ENCODE measurements around the gene RPL23.

RPL23 gene

GRCh38 chr17:38883592-38884526 is 30.3 kb upstream of the RPL23 start:
- DNase-seq: no peak

DNA sequence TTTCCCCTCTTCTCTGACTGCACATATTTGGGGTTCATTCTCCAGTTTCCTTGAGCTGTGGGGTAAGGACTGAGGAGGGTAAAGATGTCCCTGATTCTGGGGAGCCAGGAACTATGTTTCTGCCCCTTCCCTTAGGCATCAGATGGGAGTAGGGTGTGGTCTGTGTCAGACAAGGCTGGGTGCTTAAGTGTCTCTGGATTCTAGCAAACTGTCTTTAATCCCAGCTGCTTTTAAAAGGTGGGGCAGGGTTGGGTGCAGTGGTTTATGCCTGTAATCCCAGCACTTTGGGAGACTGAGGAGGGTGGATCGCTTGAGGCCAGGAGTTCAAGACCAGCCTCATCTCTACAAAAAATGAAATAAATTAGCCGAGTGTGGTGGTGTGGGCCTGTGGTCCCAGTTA is 29.3 kb upstream of the RPL23 start:
- DNase-seq: no peak

GRCh38 chr17:38881600-38882191 is 28.2 kb upstream of the RPL23 start:
- no peak for DNase-seq

GRCh38 chr17:38879878-38880665 is 26.6 kb upstream of the RPL23 start:
- DNase-seq: peak; percentile 14

GRCh38 chr17:38877130-38877851 is 23.8 kb upstream of the RPL23 start:
- DNase-seq: no peak

GRCh38 chr17:38875477-38876075 is 22.1 kb upstream of the RPL23 start:
- DNase-seq: no peak

GRCh38 chr17:38874505-38875400 is 21.2 kb upstream of the RPL23 start:
- DNase-seq: no peak

DNA sequence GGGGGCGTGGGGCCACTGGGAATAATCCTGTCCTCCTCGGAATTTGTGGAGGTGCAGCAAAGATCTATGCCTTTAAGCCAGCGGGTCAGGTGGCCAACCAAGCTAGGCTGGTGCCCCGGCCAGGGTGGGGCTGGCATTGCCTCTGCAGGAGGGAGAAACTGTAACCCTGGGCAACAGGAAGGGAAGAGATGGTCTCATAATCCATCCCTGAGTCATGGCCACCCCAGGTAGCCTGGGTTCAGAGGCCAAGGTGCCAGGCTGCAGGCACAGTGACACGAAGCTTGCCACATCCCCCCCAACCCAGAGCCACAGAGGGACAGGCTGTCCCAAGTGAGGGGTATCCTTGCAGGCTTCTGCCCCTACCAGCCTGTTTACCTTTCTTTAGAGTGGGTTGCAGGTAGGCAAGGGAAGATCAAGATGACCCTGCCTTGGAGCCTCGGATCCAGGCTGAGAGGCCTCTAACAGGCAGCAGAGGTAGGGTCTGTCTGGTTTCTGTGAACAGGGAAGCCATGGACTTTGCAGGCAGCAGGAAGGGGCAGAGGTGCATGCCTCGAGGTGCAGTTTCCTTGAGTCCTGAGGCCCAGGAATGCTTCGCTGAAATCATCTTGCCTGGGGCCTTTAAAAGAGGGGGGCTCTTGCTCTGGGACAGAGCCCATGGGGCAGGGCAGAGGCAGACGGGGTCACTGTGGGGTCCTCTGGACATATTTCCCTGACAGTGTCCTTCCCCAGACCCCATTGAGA is 20.3 kb upstream of the RPL23 start:
- no peak for DNase-seq

GRCh38 chr17:38872671-38873385 is 19.3 kb upstream of the RPL23 start:
- no peak for DNase-seq

- no peak for DNase-seq
These were observed 18.5 kb upstream of the RPL23 start for GRCh38 chr17:38872027-38872511.

GRCh38 chr17:38871247-38872015 is 17.9 kb upstream of the RPL23 start:
- no peak for DNase-seq

GRCh38 chr17:38870259-38871165 is 17.0 kb upstream of the RPL23 start:
- DNase-seq: peak; percentile 23

- DNase-seq: peak; percentile 72
These were observed 16.2 kb upstream of the RPL23 start, which contains the start of gene LASP1 for GRCh38 chr17:38869526-38870258. LASP1 (plus strand) TSS chr17:38870058; CDS start chr17:38870190, 132 bp downstream.

- DNase-seq: peak; percentile 72
These were observed 15.4 kb upstream of the RPL23 start for GRCh38 chr17:38868817-38869525.

DNA sequence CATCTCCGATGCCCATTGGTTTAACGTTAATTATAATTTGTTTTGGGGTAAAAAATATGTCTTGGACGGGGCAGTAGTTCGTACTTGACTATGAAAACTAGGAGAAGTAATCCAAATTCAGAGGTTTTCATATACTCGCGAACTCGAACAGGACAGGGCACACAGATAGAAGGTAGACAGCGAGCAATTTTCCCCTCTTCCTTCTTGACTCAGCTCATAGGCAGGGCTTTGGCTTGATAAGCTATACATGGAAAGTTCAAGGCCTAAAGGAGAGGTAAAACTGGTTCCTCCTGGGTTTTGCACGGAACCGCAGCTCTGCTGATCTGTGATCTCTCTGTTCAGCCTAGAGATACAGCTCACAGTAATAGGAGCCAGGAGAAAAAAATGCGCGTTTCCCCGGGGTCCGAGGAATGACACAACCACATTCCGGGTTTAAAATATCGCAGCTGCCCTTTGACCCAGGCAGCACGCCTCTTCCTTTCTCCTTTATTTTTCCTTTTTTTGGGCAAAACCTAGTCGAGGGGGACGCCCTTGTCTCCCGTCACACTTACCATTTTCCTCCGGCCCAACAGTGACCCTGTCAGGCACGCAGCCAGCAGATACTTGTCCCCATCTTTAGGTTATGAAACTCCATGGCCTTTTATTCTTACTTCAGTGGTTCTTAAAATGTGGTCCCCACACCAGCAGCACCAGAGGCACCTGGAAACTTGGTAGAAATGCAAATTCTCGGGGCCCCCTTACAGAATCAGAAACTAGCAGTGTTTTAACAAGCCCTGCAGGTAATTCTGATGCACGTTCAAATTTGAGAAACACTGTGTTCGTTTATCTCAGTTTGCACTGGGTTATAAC is 14.7 kb upstream of the RPL23 start:
- no peak for DNase-seq
